ENCODE measurements around the gene PTPRH.

GRCh38 chr19:55133639-55134444 is 75.5 kb downstream of the PTPRH start:
- TF ChIP-seq EZH2 (IDR thresholded peaks at IDR 0.05; ENCODE audit: borderline replicate concordance, insufficient read depth, low read depth, low read length, poor library complexity, severe bottlenecking), result no peak
- TF ChIP-seq, protein P1, sequence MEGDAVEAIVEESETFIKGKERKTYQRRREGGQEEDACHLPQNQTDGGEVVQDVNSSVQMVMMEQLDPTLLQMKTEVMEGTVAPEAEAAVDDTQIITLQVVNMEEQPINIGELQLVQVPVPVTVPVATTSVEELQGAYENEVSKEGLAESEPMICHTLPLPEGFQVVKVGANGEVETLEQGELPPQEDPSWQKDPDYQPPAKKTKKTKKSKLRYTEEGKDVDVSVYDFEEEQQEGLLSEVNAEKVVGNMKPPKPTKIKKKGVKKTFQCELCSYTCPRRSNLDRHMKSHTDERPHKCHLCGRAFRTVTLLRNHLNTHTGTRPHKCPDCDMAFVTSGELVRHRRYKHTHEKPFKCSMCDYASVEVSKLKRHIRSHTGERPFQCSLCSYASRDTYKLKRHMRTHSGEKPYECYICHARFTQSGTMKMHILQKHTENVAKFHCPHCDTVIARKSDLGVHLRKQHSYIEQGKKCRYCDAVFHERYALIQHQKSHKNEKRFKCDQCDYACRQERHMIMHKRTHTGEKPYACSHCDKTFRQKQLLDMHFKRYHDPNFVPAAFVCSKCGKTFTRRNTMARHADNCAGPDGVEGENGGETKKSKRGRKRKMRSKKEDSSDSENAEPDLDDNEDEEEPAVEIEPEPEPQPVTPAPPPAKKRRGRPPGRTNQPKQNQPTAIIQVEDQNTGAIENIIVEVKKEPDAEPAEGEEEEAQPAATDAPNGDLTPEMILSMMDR (IDR thresholded peaks at IDR 0.05), result no peak

All from B cell (primary cell).